K562 (cell line): Measurements from ENCODE around the gene TFCP2L1. TPM values are rescaled to one million over a fixed set of nuclear protein-coding genes. Genes with fewer than 3 reads are reported as not detected.
"Not testable (repeated sequence)": the region's sequence is repeated elsewhere in the genome, so short reads cannot be mapped to it uniquely, and the experiment has no call there.

Experiments
- ATAC-seq: fragments of 200-7000 bp; cut with Tn5 transposase; 3 replicates; pipeline ENCODE4 v1.9.1; 2020; ENCODE audit warnings: moderate library complexity
- BruUV-seq: library from RNA; stranded (reverse); fragments of 400-500 nt; replicated peaks from 2 replicates; lab custom pipeline; 2021; lab: Mats Ljungman, UMichigan
- CTCF ChIA-PET: fragments of 300-600 bp; formaldehyde crosslinking; extraction: SDS; loops from one replicate; lab custom pipeline; 2021; ENCODE audit warnings: low intra/inter-chr PET ratio; lab: Yijun Ruan, JAX
- POLR2A ChIA-PET: fragments of 300-600, 350-650 bp; sonication (Branson Sonifier 250); formaldehyde crosslinking; extraction: SDS; loops from one replicate; lab custom pipeline; 2021; ENCODE audit warnings: antibody characterized with exemption, inconsistent platforms; lab: Yijun Ruan, JAX
- DNase-seq, 4 experiments: peaks; one replicate each; pipeline versions ENCODE4 v3.0.0 to v3.0.0-alpha.2; 2011 to 2018; ENCODE audit warnings: low spot score in 3 of 4, mixed read lengths in 3 of 4; ENCODE audit errors: extremely low read depth in 1 of 4
- FAIRE-seq: peaks from 2 replicates; lab custom pipeline; 2011; peaks lifted over from hg19 to GRCh38; lab: Jason Lieb, UNC
- H2AFZ ChIP-seq: 2 replicates; pipeline ENCODE4 v1.6.0; 2011; ENCODE audit warnings: low read depth, low read length, control low read depth, inconsistent platforms
- H3K27ac ChIP-seq: fragments of 200-600 bp; 3 replicates; pipeline ENCODE4 v1.8.0; 2011; ENCODE audit warnings: low read depth, mild to moderate bottlenecking, control low read depth, inconsistent platforms, low read length, moderate library complexity, mixed read lengths; ENCODE audit errors: extremely low read depth
- H3K27me3 ChIP-seq, 2 experiments: fragments of 300-600 bp in 1 of 2; 2 replicates in 1 of 2; 3 replicates in 1 of 2; pipeline versions ENCODE4 v1.6.0 to v1.8.0; 2011; ENCODE audit warnings: inconsistent platforms in 2 of 2, low read length in 2 of 2, mild to moderate bottlenecking in 1 of 2, mixed read lengths in 1 of 2, moderate library complexity in 1 of 2; ENCODE audit not compliant: control insufficient read depth in 2 of 2, insufficient read depth in 2 of 2
- H3K36me3 ChIP-seq: fragments of 300-600 bp; 3 replicates; pipeline ENCODE4 v1.8.0; 2011; ENCODE audit warnings: mild to moderate bottlenecking, low read length, inconsistent platforms; ENCODE audit not compliant: control insufficient read depth, insufficient read depth
- H3K4me1 ChIP-seq, 2 experiments: fragments of 200-600 bp in 1 of 2; replicated peaks in 1 of 2; 2 replicates in 1 of 2; 3 replicates in 1 of 2; pipeline versions ENCODE4 v1.5.1 to v1.8.0; 2011; ENCODE audit warnings: inconsistent platforms in 2 of 2, low read length in 2 of 2, mild to moderate bottlenecking in 1 of 2, mixed read lengths in 1 of 2, moderate library complexity in 1 of 2; ENCODE audit not compliant: control insufficient read depth in 2 of 2, insufficient read depth in 2 of 2
- H3K4me2 ChIP-seq: 2 replicates; pipeline ENCODE4 v1.6.1; 2011; ENCODE audit warnings: low read length, control low read depth, inconsistent platforms, mixed read lengths; ENCODE audit not compliant: insufficient read depth
- H3K4me3 ChIP-seq: fragments of 200-600 bp; sonication (generic), shearing (Covaris generic); 2 replicates; pipeline ENCODE4 v1.5.1; 2016; ENCODE audit warnings: control low read depth, inconsistent platforms
- H3K79me2 ChIP-seq: fragments of 200-600 bp; 3 replicates; pipeline ENCODE4 v1.8.0; 2011; ENCODE audit warnings: low read length, inconsistent platforms; ENCODE audit not compliant: control insufficient read depth, insufficient read depth
- H3K9ac ChIP-seq, 2 experiments: 2 replicates each; pipeline versions ENCODE4 v1.6.0 to v1.6.1; 2011; ENCODE audit warnings: low read depth in 2 of 2, low read length in 2 of 2, control low read depth in 1 of 2, inconsistent platforms in 1 of 2, mild to moderate bottlenecking in 1 of 2, mixed read lengths in 1 of 2; ENCODE audit not compliant: insufficient read depth in 1 of 2
- H3K9me1 ChIP-seq: one replicate; pipeline ENCODE4 v1.6.0; 2011; ENCODE audit warnings: inconsistent platforms, mild to moderate bottlenecking, low read length, moderate library complexity; ENCODE audit not compliant: control insufficient read depth, insufficient read depth
- H3K9me3 ChIP-seq: replicated peaks from 2 replicates; pipeline ENCODE4 v1.5.1; 2011; ENCODE audit warnings: low read depth, low read length, inconsistent platforms; ENCODE audit not compliant: control insufficient read depth, insufficient read depth
- H4K20me1 ChIP-seq: replicated peaks from 2 replicates; pipeline ENCODE4 v1.6.1; 2011; ENCODE audit warnings: low read length, inconsistent platforms, mixed read lengths; ENCODE audit not compliant: control insufficient read depth, insufficient read depth
- HDAC6 ChIP-seq: IDR thresholded peaks from 2 replicates; pipeline ENCODE4 v1.6.1; 2012; ENCODE audit warnings: low read depth, mild to moderate bottlenecking, control low read depth, inconsistent platforms, low read length, moderate library complexity
- RBFOX2 ChIP-seq: fragments of 200-400 bp; formaldehyde crosslinking; IDR thresholded peaks from 2 replicates; pipeline ENCODE4 v1.6.1; 2017; ENCODE audit warnings: low read depth, mild to moderate bottlenecking, low read length, moderate library complexity
- ZNF121 ChIP-seq: sonication (generic); formaldehyde crosslinking; conservative IDR thresholded peaks from 2 replicates; pipeline ENCODE4 v1.8.0; 2022; ENCODE audit warnings: missing genetic modification reagents
- ZNF165 ChIP-seq: fragments of 250-450 bp; sonication (Bioruptor Pico); IDR thresholded peaks from 2 replicates; pipeline ENCODE4 v1.4.0; 2020; ENCODE audit warnings: borderline replicate concordance
- WGBS: fragments of 100-300 bp; shearing (Covaris generic); methylation state at CpG from one replicate; pipeline ENCODE4 v1.1.6; 2016; ENCODE audit warnings: low coverage, mixed read lengths; ENCODE audit not compliant: insufficient coverage; ENCODE audit errors: missing lambda C conversion rate; 5-methylcytosine and 5-hydroxymethylcytosine counted together
- in situ Hi-C: fragments of 300-500 bp; cut with MboI; formaldehyde crosslinking; loops from 4 replicates; pipeline ENCODE4 v1.15.0; 2018; ENCODE audit warnings: inconsistent platforms, mixed read lengths
- intact Hi-C: fragments of 100-400 bp; cut with micrococcal nuclease; formaldehyde crosslinking; loops from 2 replicates; pipeline ENCODE4 v1.14.2; 2022
- polyA plus RNA-seq, 8 experiments: library from polyadenylated mRNA; depleted of rRNA in 4 of 8; stranded (reverse) in 5 of 8; unstranded in 3 of 8; fragments of >200 nt; fragmentation: Nextera tagmentation in 2 of 8; fragmentation: Illumina TruSeq in 1 of 8; extraction: Ambion mirVana in 2 of 8; extraction: Trizol in 1 of 8; gene quantifications; 2 replicates each; pipeline versions ENCODE4 v1.2.1 to v1.2.3, GENCODE V29; 2011 to 2014; ENCODE audit warnings: inconsistent platforms in 1 of 8, missing spikeins in 1 of 8
- total RNA-seq, 7 experiments: library from RNA; depleted of rRNA in 6 of 7; stranded (reverse); fragments of >200 nt in 6 of 7; fragmentation: Illumina TruSeq in 2 of 7; extraction: Trizol in 2 of 7; gene quantifications; 2 replicates each; pipeline versions ENCODE4 v1.2.1 to v1.2.3, GENCODE V29; 2011 to 2021; ENCODE audit warnings: low replicate concordance in 1 of 7
- TF ChIP-seq, protein P1 (sequence below): sonication (generic); formaldehyde crosslinking; IDR thresholded peaks from 2 replicates; pipeline ENCODE4 v1.8.0; 2023; ENCODE audit warnings: mild to moderate bottlenecking, missing genetic modification reagents
- TF ChIP-seq, protein P2 (sequence below): sonication (generic); formaldehyde crosslinking; IDR thresholded peaks from 2 replicates; pipeline ENCODE4 v1.8.1; 2023; ENCODE audit warnings: mild to moderate bottlenecking, missing genetic modification reagents

The TFCP2L1 gene
- total and polyA plus RNA-seq, 9 of the 15 experiments (the other 6 are each of a cell fraction or from before 2014, with no cell fraction given) = 0.08 to 1.00 (median 0.42) TPM

DNA sequence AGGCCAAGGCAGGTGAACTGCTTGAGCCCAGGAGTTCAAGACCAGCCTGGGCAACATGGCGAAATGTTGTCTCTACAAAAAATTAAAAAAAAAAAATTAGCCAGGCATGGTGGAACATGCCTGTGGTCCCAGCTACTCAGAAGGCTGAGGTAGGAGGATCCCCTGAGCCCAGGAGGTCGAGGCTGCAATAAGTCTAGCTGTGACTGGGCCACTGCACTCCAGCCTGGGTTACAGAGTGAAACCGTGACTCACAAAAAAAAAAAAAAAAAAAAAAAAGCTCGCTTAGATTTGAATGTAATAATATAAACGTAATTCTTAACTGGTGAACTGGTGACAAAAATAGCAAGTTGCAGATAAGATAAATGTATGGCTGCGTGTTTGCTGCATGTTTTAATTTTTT, 56.5 kb downstream of the TFCP2L1 start (continued):
- TF ChIP-seq, protein P1, sequence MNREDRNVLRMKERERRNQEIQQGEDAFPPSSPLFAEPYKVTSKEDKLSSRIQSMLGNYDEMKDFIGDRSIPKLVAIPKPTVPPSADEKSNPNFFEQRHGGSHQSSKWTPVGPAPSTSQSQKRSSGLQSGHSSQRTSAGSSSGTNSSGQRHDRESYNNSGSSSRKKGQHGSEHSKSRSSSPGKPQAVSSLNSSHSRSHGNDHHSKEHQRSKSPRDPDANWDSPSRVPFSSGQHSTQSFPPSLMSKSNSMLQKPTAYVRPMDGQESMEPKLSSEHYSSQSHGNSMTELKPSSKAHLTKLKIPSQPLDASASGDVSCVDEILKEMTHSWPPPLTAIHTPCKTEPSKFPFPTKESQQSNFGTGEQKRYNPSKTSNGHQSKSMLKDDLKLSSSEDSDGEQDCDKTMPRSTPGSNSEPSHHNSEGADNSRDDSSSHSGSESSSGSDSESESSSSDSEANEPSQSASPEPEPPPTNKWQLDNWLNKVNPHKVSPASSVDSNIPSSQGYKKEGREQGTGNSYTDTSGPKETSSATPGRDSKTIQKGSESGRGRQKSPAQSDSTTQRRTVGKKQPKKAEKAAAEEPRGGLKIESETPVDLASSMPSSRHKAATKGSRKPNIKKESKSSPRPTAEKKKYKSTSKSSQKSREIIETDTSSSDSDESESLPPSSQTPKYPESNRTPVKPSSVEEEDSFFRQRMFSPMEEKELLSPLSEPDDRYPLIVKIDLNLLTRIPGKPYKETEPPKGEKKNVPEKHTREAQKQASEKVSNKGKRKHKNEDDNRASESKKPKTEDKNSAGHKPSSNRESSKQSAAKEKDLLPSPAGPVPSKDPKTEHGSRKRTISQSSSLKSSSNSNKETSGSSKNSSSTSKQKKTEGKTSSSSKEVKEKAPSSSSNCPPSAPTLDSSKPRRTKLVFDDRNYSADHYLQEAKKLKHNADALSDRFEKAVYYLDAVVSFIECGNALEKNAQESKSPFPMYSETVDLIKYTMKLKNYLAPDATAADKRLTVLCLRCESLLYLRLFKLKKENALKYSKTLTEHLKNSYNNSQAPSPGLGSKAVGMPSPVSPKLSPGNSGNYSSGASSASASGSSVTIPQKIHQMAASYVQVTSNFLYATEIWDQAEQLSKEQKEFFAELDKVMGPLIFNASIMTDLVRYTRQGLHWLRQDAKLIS (CRISPR knock-in tag) = no peak
- TF ChIP-seq HDAC6 (no peak), ZNF165 (no peak), ZNF121 (CRISPR knock-in tag) (no peak), RBFOX2 (no peak)
- TF ChIP-seq, protein P2, sequence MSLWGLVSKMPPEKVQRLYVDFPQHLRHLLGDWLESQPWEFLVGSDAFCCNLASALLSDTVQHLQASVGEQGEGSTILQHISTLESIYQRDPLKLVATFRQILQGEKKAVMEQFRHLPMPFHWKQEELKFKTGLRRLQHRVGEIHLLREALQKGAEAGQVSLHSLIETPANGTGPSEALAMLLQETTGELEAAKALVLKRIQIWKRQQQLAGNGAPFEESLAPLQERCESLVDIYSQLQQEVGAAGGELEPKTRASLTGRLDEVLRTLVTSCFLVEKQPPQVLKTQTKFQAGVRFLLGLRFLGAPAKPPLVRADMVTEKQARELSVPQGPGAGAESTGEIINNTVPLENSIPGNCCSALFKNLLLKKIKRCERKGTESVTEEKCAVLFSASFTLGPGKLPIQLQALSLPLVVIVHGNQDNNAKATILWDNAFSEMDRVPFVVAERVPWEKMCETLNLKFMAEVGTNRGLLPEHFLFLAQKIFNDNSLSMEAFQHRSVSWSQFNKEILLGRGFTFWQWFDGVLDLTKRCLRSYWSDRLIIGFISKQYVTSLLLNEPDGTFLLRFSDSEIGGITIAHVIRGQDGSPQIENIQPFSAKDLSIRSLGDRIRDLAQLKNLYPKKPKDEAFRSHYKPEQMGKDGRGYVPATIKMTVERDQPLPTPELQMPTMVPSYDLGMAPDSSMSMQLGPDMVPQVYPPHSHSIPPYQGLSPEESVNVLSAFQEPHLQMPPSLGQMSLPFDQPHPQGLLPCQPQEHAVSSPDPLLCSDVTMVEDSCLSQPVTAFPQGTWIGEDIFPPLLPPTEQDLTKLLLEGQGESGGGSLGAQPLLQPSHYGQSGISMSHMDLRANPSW (CRISPR knock-in tag) = no peak

DNA sequence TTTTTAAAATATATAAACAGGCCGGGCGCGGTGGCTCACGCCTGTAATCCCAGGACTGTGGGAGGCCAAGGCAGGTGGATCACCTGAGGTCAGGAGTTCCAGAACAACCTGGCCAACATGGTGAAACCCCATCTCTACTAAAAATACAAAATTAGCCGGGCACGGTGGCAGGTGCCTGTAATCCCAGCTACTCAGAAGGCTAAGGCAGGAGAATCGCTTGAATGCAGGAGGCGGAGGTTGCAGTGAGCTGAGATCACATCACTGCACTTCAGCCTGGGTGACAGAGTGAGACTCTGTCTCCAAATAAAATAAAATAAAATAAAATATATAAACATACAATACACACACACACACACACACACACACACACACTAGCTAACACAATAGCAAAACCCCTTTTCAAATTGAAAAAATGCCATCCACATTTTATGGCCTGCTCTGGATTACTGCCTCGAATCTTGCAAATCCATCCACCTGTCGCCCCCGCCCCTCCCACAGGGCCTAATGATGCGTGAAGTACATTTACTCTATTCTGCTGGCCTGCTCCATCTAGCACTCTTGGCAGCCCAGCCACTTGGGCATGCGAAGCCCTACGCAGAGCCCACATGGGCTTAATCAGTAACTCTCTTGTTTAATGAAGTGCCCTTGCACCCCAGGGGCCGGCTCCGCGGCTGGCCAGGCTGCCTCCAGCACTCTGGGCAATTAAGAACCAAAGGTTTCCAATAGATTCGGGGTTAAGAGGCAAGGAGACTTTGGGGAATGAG, 57.4 kb downstream of the TFCP2L1 start:
- DNase-seq, CTCF ChIA-PET, intact Hi-C loops, H3K9me3 ChIP-seq, H3K9me1 ChIP-seq, H3K4me2 ChIP-seq, H3K9ac ChIP-seq, H3K36me3 ChIP-seq, in situ Hi-C loops, ATAC-seq, H3K4me3 ChIP-seq, POLR2A ChIA-PET, H4K20me1 ChIP-seq, BruUV-seq, H2AFZ ChIP-seq, H3K4me1 ChIP-seq, H3K79me2 ChIP-seq, H3K27ac ChIP-seq, FAIRE-seq: not testable (repeated sequence)
- H3K27me3 ChIP-seq = peaks cover 0 to 44% of the 10 kb centered on the region in 2 experiments; a peak in 3 of 5 replicates
- WGBS = 30% methylated on average over 16 of the region's 18 CpGs

DNA sequence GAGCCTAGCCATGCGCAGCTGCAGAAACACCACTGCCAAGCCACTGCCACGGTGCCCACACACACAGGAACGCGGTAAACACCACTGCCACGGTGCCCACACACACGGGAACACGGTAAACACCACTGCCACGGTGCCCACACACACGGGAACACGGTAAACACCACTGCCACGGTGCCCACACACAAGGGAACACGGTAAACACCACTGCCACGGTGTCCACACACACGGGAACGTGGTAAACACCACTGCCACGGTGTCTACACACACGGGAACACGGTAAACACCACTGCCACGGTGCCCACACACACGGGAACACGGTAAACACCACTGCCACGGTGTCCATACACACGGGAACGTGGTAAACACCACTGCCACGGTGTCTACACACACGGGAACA, 59.3 kb downstream of the TFCP2L1 start:
- FAIRE-seq, BruUV-seq, intact Hi-C loops, H3K4me3 ChIP-seq, CTCF ChIA-PET, H3K9me3 ChIP-seq, POLR2A ChIA-PET, DNase-seq, H3K9ac ChIP-seq, H3K4me1 ChIP-seq, ATAC-seq, H3K4me2 ChIP-seq, H3K36me3 ChIP-seq, H3K27ac ChIP-seq, H4K20me1 ChIP-seq, H3K9me1 ChIP-seq, H2AFZ ChIP-seq, H3K79me2 ChIP-seq, in situ Hi-C loops: not testable (repeated sequence)
- H3K27me3 ChIP-seq = peaks cover 4 to 31% of the 10 kb centered on the region in 2 experiments; a peak in 3 of 5 replicates
- 9% methylated on average over 14 of the region's 26 CpGs for WGBS
